ENCODE measurements around the gene ERFE. TPM values are rescaled to one million over a fixed set of nuclear protein-coding genes. Genes with fewer than 3 reads are reported as not detected.

Gene ERFE
- total RNA-seq, 2 experiments from 2014 or later, result not detected

DNA sequence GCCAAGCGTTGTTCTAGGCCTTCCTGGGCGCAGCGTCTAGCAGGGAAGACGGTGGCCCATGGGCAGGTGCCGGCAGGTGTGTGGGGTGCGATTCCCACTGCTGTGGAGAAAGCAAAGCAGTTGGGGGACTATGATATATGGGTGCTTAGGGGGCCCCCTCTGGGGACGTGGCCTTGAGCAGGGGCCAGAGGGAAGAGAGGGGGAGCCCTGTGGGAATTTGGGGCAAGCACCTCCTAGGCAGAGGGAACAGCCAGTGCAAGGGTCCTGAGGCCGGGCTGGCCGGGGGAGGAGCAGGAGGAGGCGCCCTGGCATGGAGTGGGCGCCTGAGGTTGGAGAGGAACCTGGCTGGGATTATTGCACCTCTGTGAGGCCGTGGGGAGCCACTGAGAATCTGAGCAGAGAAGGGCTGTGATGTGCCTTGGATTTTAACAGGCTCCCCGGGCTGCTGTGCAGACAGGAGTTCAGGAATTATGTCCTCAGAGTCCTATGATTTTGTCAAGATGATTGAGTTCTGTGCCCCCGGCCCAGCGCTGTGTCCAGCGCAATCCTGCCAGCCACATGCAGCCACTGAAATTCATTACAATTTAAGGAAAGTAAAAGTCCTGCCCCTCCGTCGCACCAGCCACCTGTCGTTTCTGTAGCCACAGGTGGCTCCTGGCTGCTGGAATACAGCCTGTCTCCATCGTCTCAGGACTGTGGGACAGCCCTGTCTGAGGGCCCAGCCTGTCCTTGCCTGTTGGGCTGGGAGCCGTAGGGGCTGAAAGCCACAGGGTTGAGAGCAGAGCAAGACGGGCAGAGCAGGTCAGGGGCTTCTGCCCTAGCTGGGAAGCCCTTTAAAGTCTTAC, 29.4 kb upstream of the ERFE start:
- H3K9me3 Mint-ChIP-seq, result no peaks in the 10 kb centered on the region
- H3K27me3 Mint-ChIP-seq, result no peaks in the 10 kb centered on the region
- DNase-seq, result no peak
- ChIA-PET POLR2A (no interaction called here), CTCF (no interaction called here)
- H3K4me1 Mint-ChIP-seq (ENCODE audit: low read depth), result no peaks in the 10 kb centered on the region
- intact Hi-C loops (cut with micrococcal nuclease), result no loop called here
- H3K27ac Mint-ChIP-seq, result no peak overlapping the region
- no peak overlapping the region for H3K4me3 Mint-ChIP-seq
- no peaks in the 10 kb centered on the region for H3K36me3 Mint-ChIP-seq

DNA sequence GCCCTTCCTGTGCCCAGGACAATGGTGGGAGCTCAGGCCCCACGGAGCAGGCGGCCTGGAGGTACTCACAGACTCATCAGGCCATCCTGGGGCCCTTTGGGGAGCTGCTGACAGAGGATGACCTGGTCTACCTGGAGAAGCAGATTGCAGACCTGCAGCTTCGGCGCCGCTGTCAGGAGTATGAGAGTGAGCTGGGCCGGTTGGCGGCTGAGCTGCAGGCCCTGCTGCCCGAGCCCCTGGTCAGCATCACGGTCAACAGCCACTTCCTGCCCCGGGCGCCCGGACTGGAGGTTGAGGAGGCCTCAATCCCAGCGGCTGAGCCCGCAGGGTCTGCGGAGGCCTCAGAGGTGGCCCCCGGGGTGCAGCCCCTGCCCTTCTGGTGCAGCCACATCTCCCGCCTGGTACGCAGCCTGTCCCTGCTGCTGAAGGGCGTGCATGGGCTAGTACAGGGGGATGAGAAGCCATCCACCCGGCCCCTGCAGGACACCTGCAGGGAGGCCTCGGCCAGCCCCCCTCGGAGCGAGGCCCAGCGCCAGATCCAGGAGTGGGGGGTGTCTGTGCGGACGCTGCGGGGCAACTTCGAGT, 28.6 kb upstream of the ERFE start:
- no peaks in the 10 kb centered on the region for H3K9me3 Mint-ChIP-seq
- no peaks in the 10 kb centered on the region for H3K4me1 Mint-ChIP-seq (ENCODE audit: low read depth)
- intact Hi-C loops (cut with micrococcal nuclease), result no loop called here
- H3K27me3 Mint-ChIP-seq, result no peaks in the 10 kb centered on the region
- POLR2A ChIA-PET, result no interaction called here
- no peak overlapping the region for H3K27ac Mint-ChIP-seq
- no peaks in the 10 kb centered on the region for H3K36me3 Mint-ChIP-seq
- CTCF ChIA-PET, result no interaction called here
- H3K4me3 Mint-ChIP-seq, result no peak overlapping the region
- DNase-seq, result no peak

DNA sequence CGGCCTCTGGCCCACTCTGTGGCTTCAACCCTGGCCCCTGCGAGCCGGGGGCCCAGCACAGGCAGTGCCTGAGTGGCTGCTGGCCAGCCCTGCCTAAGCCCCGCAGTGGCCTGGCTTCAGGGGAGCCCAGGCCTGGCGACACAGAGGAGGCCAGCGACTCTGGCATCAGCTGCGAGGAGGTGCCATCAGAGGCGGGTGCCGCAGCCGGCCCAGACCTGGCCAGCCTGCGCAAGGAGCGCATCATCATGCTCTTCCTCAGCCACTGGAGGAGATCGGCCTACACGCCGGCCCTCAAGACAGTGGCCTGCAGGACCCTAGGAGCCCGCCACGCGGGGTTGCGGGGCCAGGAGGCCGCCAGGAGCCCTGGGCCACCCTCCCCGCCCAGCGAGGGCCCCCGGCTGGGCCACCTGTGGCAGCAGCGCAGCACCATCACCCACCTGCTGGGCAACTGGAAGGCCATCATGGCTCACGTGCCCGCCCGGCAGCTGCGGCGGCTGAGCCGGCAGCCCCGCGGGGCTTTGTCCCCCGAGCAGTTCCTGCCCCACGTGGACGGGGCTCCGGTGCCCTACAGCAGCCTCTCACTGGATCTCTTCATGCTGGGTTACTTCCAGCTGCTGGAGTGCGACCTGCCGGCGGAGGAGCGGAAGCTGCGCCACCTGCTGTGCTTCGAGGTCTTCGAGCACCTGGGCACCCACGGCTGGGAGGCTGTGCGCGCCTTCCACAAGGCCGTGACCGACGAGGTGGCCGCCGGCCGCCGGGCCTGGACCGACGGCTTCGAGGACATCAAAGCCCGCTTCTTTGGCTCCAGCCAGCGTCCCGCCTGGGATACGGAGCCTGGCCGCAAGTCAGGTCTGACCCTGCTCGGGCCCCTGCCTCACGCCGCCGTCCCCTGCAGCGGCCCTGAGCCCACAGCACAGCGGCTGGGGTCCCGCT, 27.8 kb upstream of the ERFE start:
- Mint-ChIP-seq H3K27ac (no peak overlapping the region), H3K36me3 (no peaks in the 10 kb centered on the region), H3K4me3 (no peak overlapping the region), H3K9me3 (no peaks in the 10 kb centered on the region), H3K27me3 (no peaks in the 10 kb centered on the region), H3K4me1 (ENCODE audit: low read depth) (no peaks in the 10 kb centered on the region)
- no peak for DNase-seq
- intact Hi-C loops (cut with micrococcal nuclease), result no loop called here
- POLR2A ChIA-PET, result no interaction called here
- CTCF ChIA-PET, result no interaction called here

DNA sequence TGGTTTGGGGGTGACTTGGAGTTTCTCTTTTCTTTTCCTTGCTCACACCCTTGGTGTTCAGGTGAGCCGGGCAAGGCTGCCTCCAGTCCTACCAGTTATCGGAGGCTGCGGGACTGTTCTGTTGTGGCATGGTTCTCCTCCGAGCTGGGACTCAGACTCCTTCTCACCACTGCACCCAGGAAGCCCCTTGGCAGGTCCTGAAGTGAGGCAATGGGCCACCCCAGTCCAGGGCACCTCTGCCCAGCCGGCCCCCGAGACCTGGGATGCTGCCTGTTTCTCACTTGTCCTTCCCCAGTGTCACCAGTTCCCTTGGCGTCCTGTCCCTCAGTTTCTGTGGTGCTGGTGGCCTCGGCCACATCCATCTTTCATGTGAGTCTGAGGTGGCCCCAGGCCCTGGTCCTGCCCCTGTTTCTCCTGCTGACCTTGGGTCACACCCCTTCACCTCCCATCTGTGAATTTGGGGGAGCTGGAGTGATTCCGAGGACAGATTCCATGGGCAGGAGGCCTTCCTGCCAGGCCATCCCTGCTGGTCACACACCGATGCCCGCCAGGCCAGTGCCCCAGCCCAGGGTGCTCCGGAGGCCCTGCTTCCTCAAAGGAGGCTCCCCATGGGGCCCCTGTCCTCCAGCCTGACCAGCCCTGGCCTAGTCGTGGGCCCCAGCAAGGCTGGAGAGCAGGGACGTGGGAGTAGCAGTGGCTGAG, 26.9 kb upstream of the ERFE start:
- H3K4me1 Mint-ChIP-seq (ENCODE audit: low read depth), result no peaks in the 10 kb centered on the region
- no peaks in the 10 kb centered on the region for H3K9me3 Mint-ChIP-seq
- H3K27me3 Mint-ChIP-seq, result no peaks in the 10 kb centered on the region
- CTCF ChIA-PET, result no interaction called here
- H3K27ac Mint-ChIP-seq, result no peak overlapping the region
- no peak for DNase-seq
- no peak overlapping the region for H3K4me3 Mint-ChIP-seq
- POLR2A ChIA-PET, result no interaction called here
- H3K36me3 Mint-ChIP-seq, result no peaks in the 10 kb centered on the region
- intact Hi-C loops (cut with micrococcal nuclease), result no loop called here

DNA sequence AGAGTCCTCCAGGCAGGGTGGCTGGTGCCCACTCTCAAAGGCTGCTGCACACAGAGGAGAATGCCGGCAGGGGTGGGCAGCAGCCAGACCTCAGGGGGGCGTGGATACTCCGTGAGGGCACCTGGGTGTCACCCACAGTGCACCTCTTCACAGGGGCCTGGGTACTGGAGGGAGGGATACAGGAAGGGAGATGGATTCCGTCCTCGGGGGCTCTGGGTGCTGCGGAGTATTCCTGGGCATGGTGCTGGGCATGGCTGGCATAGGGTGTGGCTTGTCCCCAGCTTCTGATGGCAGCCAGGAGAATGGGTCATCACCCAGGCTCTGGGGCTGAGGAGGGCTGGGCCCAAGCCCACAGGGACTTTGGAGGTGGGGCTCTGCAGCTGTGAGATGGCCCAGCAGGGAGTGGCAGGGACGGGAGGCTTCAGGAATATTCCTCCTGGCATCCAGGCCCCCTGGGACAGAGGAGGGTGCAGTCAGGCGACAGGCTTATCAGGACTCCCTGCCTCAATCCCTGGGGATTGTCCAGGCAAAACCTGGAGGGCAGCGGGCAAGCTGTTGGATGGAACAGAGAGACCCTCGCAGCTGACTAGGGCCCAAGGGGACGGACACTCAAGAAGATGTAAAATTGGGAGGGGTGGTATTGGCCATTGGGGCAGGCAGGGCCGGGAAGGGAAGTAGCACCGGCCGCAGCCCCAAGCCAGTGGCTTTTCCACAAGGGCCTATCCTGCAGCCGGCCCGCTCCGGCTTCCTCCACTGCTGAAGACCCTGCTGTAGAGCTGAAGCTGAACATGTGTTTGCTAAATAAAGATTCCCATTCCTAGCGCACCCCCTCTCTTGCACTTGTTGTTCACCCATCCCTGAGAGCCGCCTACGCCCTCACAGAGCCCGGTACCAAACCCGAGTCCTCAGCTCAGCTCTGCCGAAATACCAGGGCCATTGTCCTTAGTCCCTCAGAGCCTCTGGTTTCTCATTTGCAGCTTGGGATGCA, 26.0 kb upstream of the ERFE start:
- Mint-ChIP-seq H3K27me3 (no peaks in the 10 kb centered on the region), H3K4me1 (ENCODE audit: low read depth) (no peaks in the 10 kb centered on the region), H3K36me3 (no peaks in the 10 kb centered on the region), H3K9me3 (no peaks in the 10 kb centered on the region), H3K27ac (no peak overlapping the region), H3K4me3 (no peak overlapping the region)
- intact Hi-C loops (cut with micrococcal nuclease), result no loop called here
- CTCF ChIA-PET, result no interaction called here
- DNase-seq, result no peak
- POLR2A ChIA-PET, result no interaction called here

DNA sequence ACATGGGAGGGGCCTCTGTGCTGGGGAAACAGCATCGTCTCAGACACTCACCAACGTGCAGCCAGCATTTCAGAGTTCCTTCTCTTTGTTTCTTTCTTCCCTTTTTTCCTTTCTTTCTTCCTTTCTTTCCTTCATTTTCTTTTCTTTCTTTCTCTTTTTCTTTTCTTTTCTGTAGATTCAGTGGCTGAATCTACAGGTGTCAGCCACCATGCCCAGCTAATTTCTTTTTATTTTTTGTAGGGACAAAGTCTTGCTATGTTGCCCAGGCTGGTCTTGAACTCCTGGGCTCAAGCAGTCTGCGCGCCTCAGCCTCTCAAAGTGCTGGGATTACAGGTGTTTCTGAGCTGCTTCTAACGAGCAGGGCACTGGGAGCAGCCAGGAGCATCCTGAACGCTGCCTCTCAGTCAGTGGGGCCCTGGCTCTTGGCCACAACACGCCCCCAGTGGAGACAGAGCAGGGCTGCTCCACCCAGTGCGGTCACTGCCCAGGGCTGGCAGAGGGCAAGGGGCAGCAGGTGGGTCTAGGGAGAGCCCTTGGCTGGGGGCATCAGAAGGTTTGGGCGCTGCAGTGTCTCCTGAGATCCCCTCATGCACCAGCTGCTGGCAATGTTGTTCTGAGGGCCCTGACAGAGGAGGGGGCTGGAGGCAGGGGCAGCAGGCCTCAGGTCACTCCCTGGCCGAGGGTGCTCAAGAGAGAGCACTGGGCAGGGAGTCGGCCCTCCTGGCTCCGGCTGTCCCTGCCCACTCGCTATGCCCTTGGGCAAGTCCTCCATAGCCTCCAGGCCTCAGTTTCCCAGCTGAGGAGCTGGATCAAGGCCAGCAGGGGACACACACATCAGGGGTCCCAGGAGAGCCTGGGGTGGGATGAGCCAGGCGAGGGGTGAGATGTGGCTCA, 25.0 kb upstream of the ERFE start:
- H3K36me3 Mint-ChIP-seq, result no peaks in the 10 kb centered on the region

DNA sequence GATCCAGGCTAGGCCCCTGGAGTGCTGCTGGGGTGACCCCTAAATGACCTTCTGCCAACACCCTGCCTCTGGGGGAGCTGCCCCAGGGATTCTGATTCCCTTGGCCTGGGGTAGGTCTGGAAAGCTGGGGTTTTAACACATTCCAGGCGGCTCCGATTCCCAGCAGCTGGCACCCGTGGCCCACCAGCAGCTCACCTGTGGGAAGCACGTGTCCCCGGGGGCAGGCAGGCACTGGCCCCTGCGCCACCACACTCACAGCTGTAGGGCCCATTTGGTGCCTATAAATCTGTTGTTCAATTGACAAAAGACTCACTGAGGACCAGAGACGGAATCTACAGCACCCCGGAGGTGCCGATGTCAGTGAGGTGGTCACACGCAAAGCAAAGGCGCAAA, 24.4 kb upstream of the ERFE start:
- H3K27me3 Mint-ChIP-seq, result no peaks in the 10 kb centered on the region
- ChIA-PET CTCF (no interaction called here), POLR2A (no interaction called here)
- H3K4me1 Mint-ChIP-seq (ENCODE audit: low read depth), result no peaks in the 10 kb centered on the region
- intact Hi-C loops (cut with micrococcal nuclease), result no loop called here
- no peak overlapping the region for H3K4me3 Mint-ChIP-seq
- DNase-seq, result no peak
- no peak overlapping the region for H3K27ac Mint-ChIP-seq
- no peaks in the 10 kb centered on the region for H3K36me3 Mint-ChIP-seq
- no peaks in the 10 kb centered on the region for H3K9me3 Mint-ChIP-seq

More for the DNA sequence above, 25.0 kb upstream of the ERFE start:
- Mint-ChIP-seq H3K4me3 (no peak overlapping the region), H3K27me3 (no peaks in the 10 kb centered on the region), H3K4me1 (ENCODE audit: low read depth) (no peaks in the 10 kb centered on the region), H3K27ac (no peak overlapping the region), H3K9me3 (no peaks in the 10 kb centered on the region)
- ChIA-PET CTCF (no interaction called here), POLR2A (no interaction called here)
- intact Hi-C loops (cut with micrococcal nuclease), result no loop called here
- DNase-seq, result no peak

DNA sequence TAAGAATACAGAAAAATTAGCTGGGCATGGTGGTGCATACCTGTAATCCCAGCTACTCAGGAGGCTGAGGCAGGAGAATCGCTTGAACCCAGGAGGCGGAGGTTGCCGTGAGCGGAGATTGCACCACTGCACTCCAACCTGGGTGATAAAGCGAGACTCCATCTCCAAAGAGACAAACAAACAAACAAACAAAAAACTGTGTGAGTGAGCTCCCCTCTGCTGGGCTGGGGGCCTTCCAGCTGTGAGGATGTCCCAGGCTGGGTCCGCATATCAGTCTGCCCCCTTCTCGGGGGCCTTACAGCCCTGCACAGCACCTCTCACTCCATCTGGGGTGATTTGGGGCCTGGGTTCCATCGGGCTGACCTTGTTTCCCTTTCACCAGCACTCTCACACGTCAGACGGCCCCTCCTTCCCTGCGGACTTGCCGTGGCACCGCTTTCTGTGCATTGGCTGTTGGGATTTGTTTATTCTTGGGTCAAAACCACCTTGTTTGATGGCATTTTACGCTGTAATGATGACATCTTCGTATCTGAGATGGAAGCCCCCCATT, 23.1 kb upstream of the ERFE start:
- Mint-ChIP-seq H3K27ac (no peak overlapping the region), H3K36me3 (no peaks in the 10 kb centered on the region), H3K4me1 (ENCODE audit: low read depth) (no peaks in the 10 kb centered on the region), H3K27me3 (no peaks in the 10 kb centered on the region), H3K9me3 (no peaks in the 10 kb centered on the region), H3K4me3 (no peak overlapping the region)
- intact Hi-C loops (cut with micrococcal nuclease), result no loop called here
- ChIA-PET POLR2A (no interaction called here), CTCF (no interaction called here)
- DNase-seq, result no peak

DNA sequence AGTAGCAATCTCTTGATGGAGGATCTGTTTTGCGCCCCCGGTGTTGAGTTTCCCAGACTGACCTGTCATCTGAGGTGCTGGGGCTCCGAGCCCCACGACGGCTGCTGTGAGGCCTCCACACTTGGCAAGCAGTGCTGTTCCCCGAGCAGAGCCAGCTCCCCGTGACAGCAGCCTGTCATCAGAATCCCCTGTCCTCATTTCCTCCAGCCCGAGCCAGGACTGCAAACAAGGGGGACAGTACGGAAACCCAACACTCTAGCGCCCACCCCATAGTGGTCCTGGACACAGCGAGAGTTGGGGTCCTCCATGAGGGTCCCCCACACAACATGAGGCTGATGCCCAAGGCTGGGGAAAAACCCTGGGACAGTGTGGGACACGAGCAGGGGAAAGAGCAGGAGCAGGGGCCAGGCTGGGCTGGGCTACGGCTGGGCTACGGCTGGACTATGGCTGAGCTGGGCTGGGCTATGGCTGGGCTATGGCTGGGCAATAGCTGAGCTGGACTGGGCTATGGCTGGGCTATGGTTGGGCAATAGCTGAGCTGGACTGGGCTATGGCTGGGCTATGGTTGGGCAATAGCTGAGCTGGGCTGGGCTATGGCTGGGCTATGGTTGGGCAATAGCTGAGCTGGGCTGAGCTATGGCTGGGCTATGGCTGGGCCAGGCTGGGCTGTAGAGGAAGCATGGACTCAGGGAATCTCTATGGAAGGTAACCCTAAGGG, 21.8 kb upstream of the ERFE start:
- ChIA-PET CTCF (no interaction called here), POLR2A (interaction anchor here (0.5 kb wide), 1 partner anchor 533 kb away, joined by 4 read pairs; no protein-coding TSS in a partner anchor)
- DNase-seq, result no peak
- H3K4me3 Mint-ChIP-seq, result no peak overlapping the region
- H3K9me3 Mint-ChIP-seq, result no peaks in the 10 kb centered on the region
- H3K36me3 Mint-ChIP-seq, result no peaks in the 10 kb centered on the region
- H3K27ac Mint-ChIP-seq, result no peak overlapping the region
- H3K27me3 Mint-ChIP-seq, result no peaks in the 10 kb centered on the region
- peaks cover 5% of the 10 kb centered on the region for H3K4me1 Mint-ChIP-seq (ENCODE audit: low read depth)
- intact Hi-C loops (cut with micrococcal nuclease), result no loop called here

DNA sequence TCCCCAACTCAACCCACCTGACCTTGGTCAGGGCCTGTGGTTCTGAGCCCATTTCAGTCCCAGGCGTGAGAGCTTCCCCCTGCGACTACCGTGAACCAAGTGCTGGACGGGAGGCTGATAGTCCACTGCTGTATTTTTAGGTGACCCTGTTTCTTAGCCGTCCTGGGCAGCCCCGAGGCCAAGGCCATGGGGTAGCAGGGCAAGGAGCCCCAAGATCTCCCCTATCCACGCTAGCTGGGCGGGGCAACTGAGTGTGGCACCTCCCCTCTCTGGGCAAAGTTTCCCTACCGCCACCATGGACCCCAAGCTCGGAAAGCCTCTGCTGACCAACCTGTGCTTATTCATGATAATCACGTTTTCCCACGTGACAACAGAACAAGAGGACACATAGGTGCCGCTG, 20.9 kb upstream of the ERFE start:
- ChIA-PET POLR2A (interaction anchor here (0.5 kb wide), 1 partner anchor 534 kb away, joined by 4 read pairs; no protein-coding TSS in a partner anchor), CTCF (no interaction called here)
- intact Hi-C loops (cut with micrococcal nuclease), result no loop called here

More for the DNA sequence above, 20.9 kb upstream of the ERFE start:
- Mint-ChIP-seq H3K27me3 (no peaks in the 10 kb centered on the region), H3K27ac (no peak overlapping the region), H3K9me3 (no peaks in the 10 kb centered on the region), H3K4me3 (no peak overlapping the region), H3K36me3 (no peaks in the 10 kb centered on the region), H3K4me1 (ENCODE audit: low read depth) (peaks cover 5% of the 10 kb centered on the region)
- no peak for DNase-seq
